SJSA1 (cell line): ENCODE results near the gene PAM. TPM values are rescaled to one million over a fixed set of nuclear protein-coding genes. Genes with fewer than 3 reads are reported as not detected.

ENCODE experiments used
- DNase-seq, 2 experiments: peaks; one replicate each; pipeline ENCODE4 v3.0.0-alpha.2; 2015 to 2020; ENCODE audit warnings: low spot score in 2 of 2, low read depth in 1 of 2
- H3K27ac ChIP-seq: fragments of 250-450 bp; sonication (Bioruptor Pico); 2 replicates; pipeline ENCODE4 v1.5.1; 2020; ENCODE audit warnings: mild to moderate bottlenecking, moderate library complexity
- H3K27me3 ChIP-seq: fragments of 250-450 bp; sonication (Bioruptor Pico); replicated peaks from 2 replicates; pipeline ENCODE4 v1.5.1; 2020; ENCODE audit warnings: mild to moderate bottlenecking, moderate library complexity
- H3K36me3 ChIP-seq: fragments of 250-450 bp; sonication (Bioruptor Pico); 2 replicates; pipeline ENCODE4 v1.5.1; 2020; ENCODE audit warnings: mild to moderate bottlenecking
- H3K4me1 ChIP-seq: fragments of 250-450 bp; sonication (Bioruptor Pico); replicated peaks from 2 replicates; pipeline ENCODE4 v1.6.1; 2021; ENCODE audit warnings: mild to moderate bottlenecking
- H3K4me3 ChIP-seq: fragments of 250-450 bp; sonication (Bioruptor Pico); 2 replicates; pipeline ENCODE4 v1.5.1; 2020; ENCODE audit warnings: mild to moderate bottlenecking
- H3K9me3 ChIP-seq: fragments of 250-450 bp; sonication (Bioruptor Pico); replicated peaks from 2 replicates; pipeline ENCODE4 v1.5.1; 2020; ENCODE audit warnings: mild to moderate bottlenecking
- total RNA-seq: library from RNA; depleted of rRNA; stranded (reverse); fragments of >200 nt; shearing (Covaris generic); gene quantifications from 2 replicates; pipeline ENCODE4 v1.2.3, GENCODE V29; 2014

The PAM gene
- total RNA-seq, 1 experiment from 2014 or later = 420 TPM

DNA sequence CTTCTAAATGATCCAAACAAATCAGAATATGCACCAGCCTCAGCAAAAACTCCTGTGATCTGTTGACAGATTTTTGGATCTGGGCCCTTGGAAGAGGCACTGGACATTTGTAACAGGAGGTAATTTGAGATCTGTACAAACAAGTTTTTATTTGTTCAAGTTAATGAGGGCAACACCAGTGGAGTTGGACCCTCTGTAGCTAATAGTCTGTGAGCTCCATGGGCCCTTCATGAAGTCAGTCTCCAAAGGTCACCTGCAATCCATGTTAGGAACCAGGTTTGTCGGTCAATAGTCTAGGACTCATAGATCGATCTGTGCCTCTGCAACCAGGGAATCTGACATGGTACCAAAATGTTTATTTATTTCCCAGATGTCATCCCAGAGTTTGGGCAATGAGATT lies 40.9 kb downstream of the PAM start:
- H3K27ac ChIP-seq = no peak overlapping the region

DNA sequence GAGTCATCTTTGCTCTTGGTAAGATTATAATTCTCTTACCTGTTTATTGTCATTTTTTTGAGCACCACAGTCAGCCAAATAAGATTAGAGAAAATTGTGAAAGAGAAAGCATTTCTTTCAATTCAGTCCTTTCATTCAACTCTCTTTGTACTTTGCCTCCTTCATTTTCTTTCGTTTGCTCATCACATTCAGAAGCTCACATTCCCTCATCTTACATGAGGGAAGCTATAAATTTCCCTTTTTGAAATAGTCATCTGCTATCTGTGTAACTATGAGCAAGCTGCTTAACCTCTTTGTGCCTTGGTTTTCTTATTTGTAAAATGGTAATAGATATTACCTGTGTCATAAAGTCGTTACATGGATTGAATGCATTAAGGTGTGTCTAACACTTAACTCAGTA lies 41.4 kb downstream of the PAM start:
- no peak for DNase-seq
- H3K4me1 ChIP-seq = peaks cover 4% of the 10 kb centered on the region; the same call in 1 of the 2 replicates
- H3K9me3 ChIP-seq = no peaks in the 10 kb centered on the region
- no peaks in the 10 kb centered on the region for H3K27me3 ChIP-seq
- H3K36me3 ChIP-seq = no peaks in the 10 kb centered on the region
- no peak overlapping the region for H3K4me3 ChIP-seq
- no peak overlapping the region for H3K27ac ChIP-seq

More for the DNA sequence above, 40.9 kb downstream of the PAM start:
- no peaks in the 10 kb centered on the region for H3K9me3 ChIP-seq
- H3K27me3 ChIP-seq = no peaks in the 10 kb centered on the region
- H3K4me3 ChIP-seq = no peak overlapping the region
- DNase-seq = no peak
- no peaks in the 10 kb centered on the region for H3K36me3 ChIP-seq
- H3K4me1 ChIP-seq = peaks cover 4% of the 10 kb centered on the region; the same call in 1 of the 2 replicates

DNA sequence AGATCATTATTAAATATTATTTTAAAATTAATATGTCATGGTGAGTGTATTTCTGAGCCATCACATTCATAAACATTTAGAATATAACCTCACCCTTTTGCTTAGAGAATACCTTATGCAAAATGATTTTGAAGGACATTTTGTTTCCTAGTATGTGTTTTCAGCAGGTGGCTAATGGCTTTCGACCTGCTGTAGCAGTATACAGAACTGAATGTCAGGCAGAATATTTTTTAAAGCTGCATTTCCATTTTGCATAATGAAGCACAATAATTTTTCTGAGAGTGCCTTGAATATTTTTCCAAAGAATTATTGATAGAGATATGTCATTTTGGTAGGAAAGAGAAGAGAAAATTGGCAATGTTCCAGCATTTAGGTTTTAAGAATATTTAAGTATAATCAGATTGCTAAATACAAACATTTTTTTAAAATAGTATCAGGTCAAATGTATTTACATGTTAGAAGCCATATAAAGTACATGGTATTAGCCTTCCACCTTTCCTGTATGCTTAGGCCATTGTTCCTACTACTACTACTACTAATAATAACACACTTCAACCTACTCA lies 42.3 kb downstream of the PAM start:
- Histone ChIP-seq H3K9me3 (no peaks in the 10 kb centered on the region), H3K27me3 (no peaks in the 10 kb centered on the region), H3K36me3 (no peaks in the 10 kb centered on the region), H3K4me1 (peaks cover 4% of the 10 kb centered on the region; the same call in 1 of the 2 replicates), H3K27ac (no peak overlapping the region), H3K4me3 (no peak overlapping the region)
- DNase-seq = no peak

DNA sequence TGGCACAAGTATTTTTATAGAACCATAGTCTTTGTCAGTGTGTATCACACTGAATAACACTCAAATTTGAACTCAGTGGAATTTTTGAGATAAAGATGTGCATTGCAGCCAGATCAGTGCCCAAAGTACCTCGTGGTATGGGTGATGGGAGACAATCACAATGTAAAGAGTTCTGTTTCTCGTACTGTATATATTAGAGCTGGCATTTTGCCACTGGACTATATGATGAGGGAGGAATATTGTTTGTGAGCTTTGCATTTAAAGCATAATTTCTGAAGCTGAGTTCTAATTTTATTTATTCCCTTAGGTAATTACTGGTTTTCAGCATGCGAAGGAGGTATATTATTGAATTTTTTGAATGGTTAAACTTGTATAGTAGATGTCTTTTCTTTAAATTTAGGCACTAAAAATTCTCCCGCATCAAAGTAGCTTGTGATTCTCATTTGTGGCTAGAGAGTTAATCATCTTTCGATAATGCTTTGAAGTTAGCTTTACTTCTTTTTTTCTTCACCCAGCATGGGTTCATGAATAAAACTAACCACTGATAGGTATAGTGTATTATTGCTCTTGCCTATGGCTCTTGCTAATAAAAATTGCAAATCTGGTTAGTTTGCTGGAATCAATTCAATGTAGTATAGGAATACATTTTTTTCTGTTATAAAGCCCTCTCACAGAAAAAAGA lies 43.1 kb downstream of the PAM start:
- Histone ChIP-seq H3K4me1 (peaks cover 4% of the 10 kb centered on the region; the same call in 1 of the 2 replicates), H3K4me3 (no peak overlapping the region), H3K9me3 (no peaks in the 10 kb centered on the region), H3K36me3 (no peaks in the 10 kb centered on the region), H3K27me3 (no peaks in the 10 kb centered on the region), H3K27ac (no peak overlapping the region)
- DNase-seq = no peak

DNA sequence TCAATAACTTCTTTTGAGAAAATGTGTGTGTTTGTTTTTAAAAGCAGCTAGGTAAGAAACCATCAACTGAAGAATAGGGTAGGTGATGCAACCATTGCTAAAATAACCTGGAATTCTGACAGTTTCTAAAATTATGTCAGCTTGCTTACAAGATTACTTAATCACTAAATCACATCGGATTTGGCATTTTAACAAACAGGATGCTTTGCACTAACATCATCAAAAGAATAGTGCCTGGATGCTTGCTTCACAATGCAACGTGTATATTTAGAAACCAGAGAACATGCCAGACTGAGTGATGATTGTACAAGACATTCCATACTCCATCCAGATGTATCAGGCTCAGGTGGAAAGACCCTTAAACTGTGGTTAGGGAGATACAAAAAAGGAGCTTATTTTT lies 43.9 kb downstream of the PAM start:
- H3K9me3 ChIP-seq = no peaks in the 10 kb centered on the region
- no peak for DNase-seq
- no peaks in the 10 kb centered on the region for H3K27me3 ChIP-seq
- H3K36me3 ChIP-seq = no peaks in the 10 kb centered on the region
- peaks cover 4% of the 10 kb centered on the region; the same call in 1 of the 2 replicates for H3K4me1 ChIP-seq
- H3K27ac ChIP-seq = no peak overlapping the region
- no peak overlapping the region for H3K4me3 ChIP-seq

DNA sequence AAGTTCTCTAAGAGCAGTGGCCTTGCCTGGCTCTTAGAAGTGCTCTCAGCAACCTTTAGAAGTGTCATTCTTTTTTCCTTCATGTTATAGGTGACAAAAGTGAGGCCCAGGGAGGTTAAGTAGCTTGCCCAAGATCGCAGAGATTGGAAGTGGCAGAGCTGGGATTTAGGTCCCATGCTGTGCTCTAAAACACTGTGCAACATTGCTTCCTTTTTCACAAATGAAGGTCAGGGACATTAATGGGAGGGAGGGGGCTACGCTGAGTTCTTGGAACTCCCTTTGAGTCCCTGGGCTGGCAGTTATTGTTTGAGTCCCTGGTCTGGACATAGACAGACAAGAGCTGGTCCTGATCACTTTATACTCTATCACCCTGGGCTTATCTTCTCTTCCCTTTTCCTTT lies 45.3 kb downstream of the PAM start:
- no peak for DNase-seq
- Histone ChIP-seq H3K27ac (no peak overlapping the region), H3K27me3 (no peaks in the 10 kb centered on the region), H3K36me3 (no peaks in the 10 kb centered on the region), H3K9me3 (no peaks in the 10 kb centered on the region), H3K4me1 (no peaks in the 10 kb centered on the region), H3K4me3 (no peak overlapping the region)

DNA sequence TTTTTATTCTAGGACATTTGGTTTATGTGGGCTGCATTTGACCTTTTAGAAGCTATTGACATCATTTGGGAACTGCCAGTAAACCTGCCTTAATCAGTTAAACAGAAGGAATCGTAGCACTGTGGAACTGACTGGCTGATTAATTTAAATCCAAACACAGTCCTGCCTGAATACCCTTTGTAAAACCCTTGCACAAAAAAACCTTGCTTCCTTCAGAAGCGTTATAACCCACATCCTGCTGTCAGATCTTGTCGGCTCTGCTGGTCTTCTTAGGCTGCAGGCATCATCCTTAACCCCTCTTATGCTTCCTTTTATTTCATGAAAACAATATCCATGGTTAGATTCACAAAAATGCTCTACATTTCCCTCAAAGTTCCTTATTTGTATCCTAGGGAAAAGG lies 46.3 kb downstream of the PAM start:
- H3K36me3 ChIP-seq = no peaks in the 10 kb centered on the region
- DNase-seq = no peak
- H3K27ac ChIP-seq = no peak overlapping the region
- H3K4me1 ChIP-seq = no peaks in the 10 kb centered on the region
- no peaks in the 10 kb centered on the region for H3K27me3 ChIP-seq
- H3K9me3 ChIP-seq = no peaks in the 10 kb centered on the region
- H3K4me3 ChIP-seq = no peak overlapping the region

DNA sequence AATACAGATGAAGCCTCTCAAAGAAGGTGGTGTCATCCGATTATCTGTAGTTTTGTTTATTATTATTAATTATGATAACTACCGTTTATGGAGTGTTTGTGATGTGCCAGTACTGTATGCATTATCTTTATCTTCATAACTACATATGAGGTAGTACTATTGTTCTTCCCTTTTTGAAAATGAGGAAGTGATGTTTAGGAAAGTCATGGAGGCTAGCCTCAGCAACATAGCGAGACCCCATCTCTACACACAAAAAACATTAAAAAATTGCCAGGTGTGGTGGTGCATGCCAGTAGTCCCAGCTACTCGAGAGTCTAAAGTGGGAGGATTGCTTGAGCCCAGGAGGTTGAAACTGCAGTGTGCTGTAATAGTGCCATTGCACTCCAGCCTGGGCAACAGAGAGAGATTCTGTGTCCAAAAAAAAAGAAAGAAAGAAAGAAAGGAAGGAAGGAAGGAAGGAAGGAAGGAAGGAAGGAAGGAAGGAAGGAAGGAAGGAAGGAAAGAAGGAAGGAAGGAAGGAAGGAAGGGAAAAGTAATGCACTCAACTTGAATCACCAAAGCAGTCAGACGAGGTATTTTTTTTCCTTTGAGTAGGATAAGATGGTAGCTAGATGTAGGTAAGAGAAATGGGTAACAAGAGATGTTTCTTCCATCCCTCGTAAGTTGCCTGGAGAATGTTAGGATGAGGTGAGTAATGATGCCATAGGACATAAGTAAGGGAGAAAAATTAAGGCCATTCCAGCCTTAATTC lies 47.8 kb downstream of the PAM start:
- H3K4me1 ChIP-seq = peaks cover 4% of the 10 kb centered on the region; the same call in 1 of the 2 replicates
- no peak for DNase-seq
- no peak overlapping the region for H3K4me3 ChIP-seq
- no peaks in the 10 kb centered on the region for H3K27me3 ChIP-seq
- H3K36me3 ChIP-seq = no peaks in the 10 kb centered on the region
- no peak overlapping the region for H3K27ac ChIP-seq
- no peaks in the 10 kb centered on the region for H3K9me3 ChIP-seq

DNA sequence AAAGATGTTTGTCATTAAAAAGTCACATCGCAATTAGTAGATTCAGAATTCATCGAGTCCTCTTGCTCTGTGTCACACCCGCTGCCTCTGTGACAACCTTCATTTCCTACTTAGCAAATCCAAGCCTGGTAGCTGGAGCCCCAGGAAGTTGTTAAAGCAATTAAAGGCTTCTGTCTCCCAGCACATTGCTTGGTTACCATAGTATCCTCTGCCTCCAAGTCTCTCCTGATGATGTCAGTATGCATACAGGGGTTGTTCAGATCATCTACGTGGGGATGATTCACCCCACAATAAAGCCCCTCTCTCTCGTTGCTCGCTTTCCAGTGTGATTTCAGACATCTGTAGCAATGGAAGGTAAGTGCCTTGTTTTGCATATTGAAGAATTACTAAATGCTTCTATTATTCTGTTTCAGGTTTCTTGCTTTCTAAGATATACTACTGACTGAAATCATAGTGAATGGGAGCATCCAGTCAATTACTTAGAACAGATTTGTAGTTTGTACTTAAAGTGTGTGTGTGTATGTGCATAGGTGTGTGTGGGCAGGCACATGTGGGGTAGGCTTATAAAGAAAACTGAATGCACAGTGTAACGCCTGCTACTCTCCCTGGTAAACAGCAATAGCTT lies 52.9 kb downstream of the PAM start:
- Histone ChIP-seq H3K27me3 (no peaks in the 10 kb centered on the region), H3K4me1 (peaks cover 4% of the 10 kb centered on the region; the same call in 1 of the 2 replicates), H3K27ac (no peak overlapping the region), H3K9me3 (no peaks in the 10 kb centered on the region), H3K36me3 (no peaks in the 10 kb centered on the region), H3K4me3 (no peak overlapping the region)
- no peak for DNase-seq

DNA sequence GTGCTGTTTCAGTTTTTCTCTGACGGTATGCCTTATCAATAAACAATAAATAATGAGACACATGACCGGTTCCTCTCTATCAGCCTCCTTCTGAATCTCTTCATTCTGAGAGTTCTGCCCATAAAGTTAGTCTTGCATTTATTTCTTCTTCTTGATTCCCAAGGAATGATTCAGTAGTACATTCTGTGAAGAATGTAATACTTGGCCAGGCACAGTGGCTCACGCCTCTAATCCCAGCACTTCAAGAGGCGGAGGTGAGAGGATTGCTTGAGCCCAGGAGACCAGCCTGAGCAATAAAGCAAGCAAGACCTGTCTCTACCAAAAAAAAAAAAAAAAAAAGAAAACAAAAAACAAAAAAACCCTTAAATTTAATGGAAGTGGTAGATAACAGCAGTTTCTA lies 53.9 kb downstream of the PAM start:
- no peaks in the 10 kb centered on the region for H3K36me3 ChIP-seq
- H3K9me3 ChIP-seq = no peaks in the 10 kb centered on the region
- no peak overlapping the region for H3K27ac ChIP-seq
- H3K27me3 ChIP-seq = no peaks in the 10 kb centered on the region
- peaks cover 4% of the 10 kb centered on the region; the same call in 1 of the 2 replicates for H3K4me1 ChIP-seq
- DNase-seq = no peak
- no peak overlapping the region for H3K4me3 ChIP-seq

DNA sequence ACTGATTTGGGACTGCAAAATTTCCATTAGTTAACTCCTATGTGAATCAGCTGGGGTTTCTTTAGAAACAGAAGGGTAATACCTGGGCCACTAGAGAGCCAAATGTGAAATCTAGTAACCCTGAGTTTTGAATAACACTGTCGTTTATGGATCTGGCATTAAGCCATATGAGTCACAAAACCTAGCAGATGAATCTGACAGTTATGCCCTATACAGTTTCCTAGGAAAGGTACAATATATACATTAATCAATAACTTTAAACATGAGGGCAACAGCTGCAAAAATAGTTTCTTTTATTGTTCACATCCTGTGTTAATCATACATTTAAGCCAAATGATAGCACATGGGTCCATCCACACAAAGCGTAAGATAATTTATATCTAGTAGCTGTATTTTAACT lies 56.9 kb downstream of the PAM start:
- peaks cover 4% of the 10 kb centered on the region; the same call in 1 of the 2 replicates for H3K4me1 ChIP-seq
- no peaks in the 10 kb centered on the region for H3K9me3 ChIP-seq
- H3K27me3 ChIP-seq = no peaks in the 10 kb centered on the region
- no peak overlapping the region for H3K4me3 ChIP-seq
- DNase-seq = no peak
- no peak overlapping the region for H3K27ac ChIP-seq
- H3K36me3 ChIP-seq = no peaks in the 10 kb centered on the region

DNA sequence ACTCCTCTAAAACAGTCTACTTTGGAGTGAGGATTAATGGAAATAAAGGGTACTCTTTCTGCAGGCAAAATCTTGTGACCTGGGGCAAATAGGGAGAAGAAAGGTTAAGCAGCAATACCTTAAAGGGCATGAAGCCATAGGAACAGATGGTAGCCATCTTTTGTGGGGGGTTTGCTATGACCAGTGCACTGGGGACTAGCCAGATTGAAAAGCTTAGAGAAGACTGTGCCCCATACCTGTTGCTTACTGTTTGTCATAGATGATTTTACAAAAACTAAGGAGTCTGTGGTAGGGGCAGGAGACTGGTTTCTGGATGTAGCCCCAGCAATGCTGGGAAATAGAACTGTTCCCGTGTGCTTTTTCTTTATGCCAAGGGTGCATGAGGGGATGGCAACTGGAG lies 58.6 kb downstream of the PAM start:
- Histone ChIP-seq H3K9me3 (no peaks in the 10 kb centered on the region), H3K27me3 (no peaks in the 10 kb centered on the region), H3K4me1 (no peaks in the 10 kb centered on the region), H3K4me3 (no peak overlapping the region), H3K27ac (no peak overlapping the region), H3K36me3 (no peaks in the 10 kb centered on the region)
- no peak for DNase-seq

DNA sequence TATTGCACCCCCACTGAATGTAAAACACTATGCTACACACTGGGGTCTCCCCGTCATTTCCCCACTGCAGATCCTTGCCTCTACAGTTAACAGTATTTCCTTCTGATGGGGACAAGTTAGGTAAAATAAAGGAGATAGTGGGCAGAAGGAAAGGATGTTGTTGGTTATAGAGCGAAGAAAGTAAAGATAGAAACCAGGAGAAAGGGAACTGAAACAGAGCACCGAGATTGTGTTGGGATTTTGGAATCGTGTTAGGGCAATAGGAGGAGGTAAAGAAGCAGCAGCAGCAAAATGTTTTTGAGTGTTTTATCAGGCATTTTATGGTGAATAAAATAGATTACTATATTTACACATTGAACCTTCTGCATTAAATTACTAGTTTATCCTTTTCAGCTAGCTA lies 60.0 kb downstream of the PAM start:
- Histone ChIP-seq H3K9me3 (no peaks in the 10 kb centered on the region), H3K36me3 (no peaks in the 10 kb centered on the region), H3K4me1 (no peaks in the 10 kb centered on the region), H3K27me3 (no peaks in the 10 kb centered on the region), H3K4me3 (no peak overlapping the region), H3K27ac (no peak overlapping the region)
- no peak for DNase-seq
